Measurements from ENCODE around the gene AQP7. TPM values are rescaled to one million over a fixed set of nuclear protein-coding genes. Genes with fewer than 3 reads are reported as not detected.
"Not testable (repeated sequence)": the region's sequence is repeated elsewhere in the genome, so short reads cannot be mapped to it uniquely, and the experiment has no call there.

Gene AQP7
- total RNA-seq, 1 experiment from 2014 or later = not detected

DNA sequence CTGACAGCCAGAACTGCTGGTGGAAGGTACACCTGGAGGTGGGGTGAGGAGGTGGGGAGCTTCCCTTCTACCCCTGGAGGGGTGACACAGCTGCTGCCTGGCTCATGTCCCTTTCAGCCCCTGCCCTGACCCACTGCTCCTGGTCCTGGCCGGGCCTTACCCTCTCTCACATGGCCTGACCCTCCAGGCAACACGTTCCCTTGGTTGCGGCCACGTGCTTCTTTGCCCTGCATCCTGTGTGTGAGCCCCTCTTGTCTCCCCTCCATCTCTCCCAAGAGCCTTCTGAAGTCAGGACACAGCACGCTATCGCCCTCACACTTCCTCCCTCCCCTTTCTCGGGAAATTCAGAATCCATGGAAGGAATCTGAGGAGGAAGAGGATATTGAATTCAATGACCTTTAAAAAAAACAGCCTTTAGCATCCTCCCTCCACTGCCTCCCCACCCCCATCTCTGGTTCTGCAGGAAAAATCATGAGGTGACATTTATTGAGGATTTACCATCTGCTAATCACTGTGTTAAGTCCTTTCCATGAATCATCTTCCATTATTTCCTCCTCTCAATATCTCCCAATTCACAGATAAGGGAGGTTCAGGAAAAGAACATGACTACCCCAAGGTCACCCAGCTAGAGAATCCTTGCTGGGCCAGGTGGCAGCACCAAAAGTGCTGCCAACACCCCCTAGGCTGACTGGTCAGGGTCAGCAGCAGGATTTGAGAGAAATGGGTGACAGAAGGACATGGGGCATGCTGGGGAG lies 36.7 kb upstream of the AQP7 start:
- Histone ChIP-seq H3K27me3 (ENCODE audit: control insufficient read depth, insufficient read depth, low read length) (no peaks in the 10 kb centered on the region), H3K36me3 (replicated peaks; ENCODE audit: control insufficient read depth, insufficient read depth, low read length) (no peaks in the 10 kb centered on the region), H3K4me3 (ENCODE audit: insufficient read depth, low read depth, low read length) (no peak overlapping the region)
- no peak for DNase-seq

DNA sequence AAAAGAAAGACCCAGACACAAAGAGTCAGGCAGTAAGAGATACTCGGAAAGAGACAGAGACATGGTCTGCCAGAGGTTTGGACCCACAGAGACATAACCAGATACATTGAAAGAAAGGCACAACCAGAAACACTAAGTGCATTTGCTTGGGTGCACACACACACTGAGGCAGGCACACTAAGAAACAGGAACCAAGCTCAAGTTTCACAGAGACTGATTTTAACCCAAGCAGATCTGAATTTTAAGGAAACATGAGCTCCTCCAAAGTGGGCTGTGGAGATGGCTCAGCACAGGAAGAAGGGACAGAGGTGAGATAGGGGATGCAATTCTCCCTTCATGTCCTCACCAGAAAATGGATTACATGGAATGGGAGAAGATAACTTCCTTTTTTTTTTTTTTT lies 35.5 kb upstream of the AQP7 start:
- H3K27me3 ChIP-seq (ENCODE audit: control insufficient read depth, insufficient read depth, low read length) = no peaks in the 10 kb centered on the region
- no peaks in the 10 kb centered on the region for H3K36me3 ChIP-seq (replicated peaks; ENCODE audit: control insufficient read depth, insufficient read depth, low read length)
- DNase-seq = no peak
- H3K4me3 ChIP-seq (ENCODE audit: insufficient read depth, low read depth, low read length) = no peak overlapping the region

DNA sequence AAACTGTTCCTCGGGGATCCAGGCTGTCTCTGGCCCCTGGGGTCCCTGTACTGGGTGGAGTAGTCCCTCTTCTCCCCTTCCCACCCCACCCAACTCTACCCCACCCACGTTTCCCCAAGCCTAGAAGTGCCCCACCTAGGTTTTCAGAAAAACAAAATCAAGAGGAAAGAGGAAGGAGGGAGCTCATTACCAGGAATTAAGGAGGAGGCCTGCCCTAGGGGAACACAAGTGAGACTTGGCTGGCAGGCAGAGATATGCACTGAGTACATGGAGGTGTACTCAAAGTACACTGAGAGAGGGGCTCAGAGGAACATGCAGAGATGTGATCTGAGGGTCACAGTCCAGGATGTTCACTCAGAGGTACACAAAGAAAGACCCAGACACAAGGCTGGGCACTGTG lies 34.8 kb upstream of the AQP7 start:
- Histone ChIP-seq H3K27me3 (ENCODE audit: control insufficient read depth, insufficient read depth, low read length) (no peaks in the 10 kb centered on the region), H3K36me3 (replicated peaks; ENCODE audit: control insufficient read depth, insufficient read depth, low read length) (no peaks in the 10 kb centered on the region), H3K4me3 (ENCODE audit: insufficient read depth, low read depth, low read length) (no peak overlapping the region)
- DNase-seq = no peak

DNA sequence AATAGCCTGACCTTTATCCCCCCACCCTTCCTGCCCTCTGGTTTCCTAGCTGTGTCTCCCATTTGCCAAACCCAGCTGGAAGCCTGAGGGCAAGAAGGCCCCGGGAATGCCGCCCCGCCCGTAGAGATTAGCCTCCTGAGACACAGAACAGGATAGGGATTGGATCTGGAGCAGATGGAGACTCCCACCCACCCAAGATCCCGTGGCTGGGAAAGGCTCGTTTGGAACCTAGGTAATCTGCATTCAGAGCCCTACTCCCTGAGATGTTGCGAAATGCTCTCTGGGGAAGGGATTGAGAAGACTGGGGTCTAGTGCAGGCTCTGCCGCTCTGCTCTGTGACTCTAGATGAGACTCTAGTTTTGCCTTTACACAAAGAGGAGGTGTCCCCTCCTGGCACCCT lies 34.1 kb upstream of the AQP7 start:
- no peaks in the 10 kb centered on the region for H3K27me3 ChIP-seq (ENCODE audit: control insufficient read depth, insufficient read depth, low read length)
- no peaks in the 10 kb centered on the region for H3K36me3 ChIP-seq (replicated peaks; ENCODE audit: control insufficient read depth, insufficient read depth, low read length)
- H3K4me3 ChIP-seq (ENCODE audit: insufficient read depth, low read depth, low read length) = no peak overlapping the region
- no peak for DNase-seq

DNA sequence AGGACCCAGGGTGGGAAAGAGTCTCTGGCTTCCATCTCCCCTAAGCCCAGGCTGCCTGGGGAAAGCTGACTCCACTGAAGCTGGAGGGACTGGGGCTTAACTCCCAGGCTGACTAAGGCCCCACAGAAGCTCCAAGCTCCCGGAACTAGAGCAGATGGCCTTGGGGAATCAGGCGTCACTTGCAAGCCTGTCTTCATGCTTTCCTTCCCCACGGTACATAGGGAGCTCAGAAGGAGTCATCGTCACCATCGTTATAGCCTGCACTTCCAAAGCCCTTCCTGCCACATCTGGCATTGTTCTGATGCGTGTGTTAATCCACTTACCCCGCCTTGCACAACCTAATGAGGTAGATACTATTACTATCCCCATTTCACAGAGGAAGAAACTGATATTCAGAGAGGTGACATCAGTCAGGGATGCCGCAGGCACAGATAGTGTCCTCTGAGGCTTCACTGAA lies 33.5 kb upstream of the AQP7 start:
- Histone ChIP-seq H3K27me3 (ENCODE audit: control insufficient read depth, insufficient read depth, low read length) (no peaks in the 10 kb centered on the region), H3K4me3 (ENCODE audit: insufficient read depth, low read depth, low read length) (no peak overlapping the region), H3K36me3 (replicated peaks; ENCODE audit: control insufficient read depth, insufficient read depth, low read length) (no peaks in the 10 kb centered on the region)
- no peak for DNase-seq

DNA sequence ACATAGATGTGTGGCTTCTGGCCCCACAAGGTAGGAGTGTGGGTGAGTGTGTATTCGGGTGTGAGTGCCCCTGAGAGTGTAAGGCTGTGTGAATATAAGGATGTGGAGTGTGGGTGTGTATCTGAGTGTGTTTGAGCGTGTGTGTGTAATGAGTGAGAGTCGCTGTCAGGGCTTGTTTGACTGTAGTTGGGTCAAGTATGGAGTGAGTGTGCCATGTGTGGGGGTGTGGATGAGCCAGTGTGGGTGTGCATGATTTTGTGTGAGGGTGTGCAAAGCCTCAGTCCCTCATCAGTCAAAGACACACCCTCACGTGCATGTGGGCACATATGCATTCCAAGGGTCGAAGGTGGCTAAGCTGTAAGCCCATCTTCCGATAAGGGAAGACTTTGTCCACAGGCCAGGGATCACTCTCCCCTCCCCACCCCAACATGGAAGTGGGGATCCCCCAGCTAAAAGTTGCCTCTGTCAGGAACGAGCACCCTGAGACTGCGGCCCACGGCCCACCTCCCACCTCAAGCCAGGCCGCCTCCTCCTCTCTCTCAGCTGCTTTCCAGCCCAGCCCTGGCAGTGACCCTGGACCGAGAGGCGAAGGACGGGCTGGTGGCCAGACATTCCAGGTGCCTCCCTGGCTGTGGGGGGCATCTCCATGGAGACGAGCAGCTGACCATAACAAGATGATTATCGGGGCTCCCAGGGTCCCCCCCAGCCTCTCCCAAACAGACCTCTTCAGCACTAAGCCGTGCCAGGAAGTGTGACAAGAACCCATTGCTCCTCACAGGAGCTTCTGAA lies 32.1 kb upstream of the AQP7 start:
- Histone ChIP-seq H3K36me3 (replicated peaks; ENCODE audit: control insufficient read depth, insufficient read depth, low read length) (no peaks in the 10 kb centered on the region), H3K4me3 (ENCODE audit: insufficient read depth, low read depth, low read length) (no peak overlapping the region), H3K27me3 (ENCODE audit: control insufficient read depth, insufficient read depth, low read length) (no peaks in the 10 kb centered on the region)
- DNase-seq = no peak

DNA sequence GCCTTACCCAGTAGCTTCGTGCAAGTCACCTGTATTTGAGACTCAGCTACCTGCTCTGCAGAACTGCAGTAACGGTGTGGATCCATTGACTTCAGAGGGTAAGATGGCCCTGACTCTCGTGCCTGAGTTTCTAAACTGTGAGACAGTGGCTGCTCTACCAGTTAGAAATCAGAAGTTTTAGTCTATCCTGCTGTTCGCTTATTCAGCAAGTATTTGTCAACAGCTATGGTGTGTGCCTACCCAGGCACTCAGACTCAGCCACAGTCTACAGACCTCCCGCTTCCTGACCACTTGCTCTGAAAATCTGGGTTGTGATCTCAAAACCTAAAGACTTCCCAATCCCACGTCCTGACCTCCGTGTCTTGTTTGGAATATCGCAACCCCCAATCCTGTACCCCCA lies 31.5 kb upstream of the AQP7 start:
- H3K4me3 ChIP-seq (ENCODE audit: insufficient read depth, low read depth, low read length) = no peak overlapping the region
- DNase-seq = no peak
- no peaks in the 10 kb centered on the region for H3K27me3 ChIP-seq (ENCODE audit: control insufficient read depth, insufficient read depth, low read length)
- no peaks in the 10 kb centered on the region for H3K36me3 ChIP-seq (replicated peaks; ENCODE audit: control insufficient read depth, insufficient read depth, low read length)

DNA sequence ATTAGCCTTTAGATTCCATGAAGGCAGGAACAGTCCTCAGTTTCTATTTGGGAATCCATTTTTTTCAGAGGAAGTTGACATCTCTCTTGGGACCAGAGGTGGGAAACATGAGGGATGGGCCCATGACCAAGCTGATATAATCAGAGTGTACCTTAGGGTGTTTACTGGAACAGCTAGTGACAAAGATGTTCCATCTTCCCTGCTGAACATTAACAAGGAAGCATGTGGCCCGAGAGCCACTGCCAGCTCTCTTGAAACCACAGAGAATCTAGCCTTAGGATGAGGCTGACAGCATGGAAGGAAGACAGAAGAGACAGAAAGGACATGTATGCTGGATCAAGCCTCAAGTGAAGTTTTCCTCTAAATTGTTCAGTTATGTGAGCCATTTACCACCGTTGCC lies 29.1 kb upstream of the AQP7 start:
- H3K4me3 ChIP-seq (ENCODE audit: insufficient read depth, low read depth, low read length) = no peak overlapping the region
- no peaks in the 10 kb centered on the region for H3K36me3 ChIP-seq (replicated peaks; ENCODE audit: control insufficient read depth, insufficient read depth, low read length)
- H3K27me3 ChIP-seq (ENCODE audit: control insufficient read depth, insufficient read depth, low read length) = no peaks in the 10 kb centered on the region
- DNase-seq = no peak

DNA sequence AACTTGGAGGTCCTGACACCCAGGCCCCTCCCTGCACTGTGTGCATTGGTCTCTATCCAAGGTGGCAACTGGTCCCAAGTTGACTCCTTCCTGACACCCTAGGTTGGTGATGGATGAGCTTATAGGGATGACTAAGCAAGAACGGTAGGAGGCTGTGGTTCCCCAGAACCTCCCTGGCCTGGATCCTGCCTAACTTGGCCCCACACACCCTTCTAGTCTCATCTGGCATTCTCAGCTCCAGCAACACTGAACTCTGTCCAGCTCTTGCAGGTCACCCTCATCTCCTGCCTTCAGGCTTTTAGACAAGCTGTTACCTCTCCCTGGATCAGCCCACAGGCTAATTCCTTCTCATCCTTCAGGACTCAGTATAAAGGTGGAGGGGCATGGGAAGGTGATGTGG lies 28.6 kb upstream of the AQP7 start:
- Histone ChIP-seq H3K4me3 (ENCODE audit: insufficient read depth, low read depth, low read length) (no peak overlapping the region), H3K36me3 (replicated peaks; ENCODE audit: control insufficient read depth, insufficient read depth, low read length) (no peaks in the 10 kb centered on the region), H3K27me3 (ENCODE audit: control insufficient read depth, insufficient read depth, low read length) (no peaks in the 10 kb centered on the region)
- DNase-seq = no peak

DNA sequence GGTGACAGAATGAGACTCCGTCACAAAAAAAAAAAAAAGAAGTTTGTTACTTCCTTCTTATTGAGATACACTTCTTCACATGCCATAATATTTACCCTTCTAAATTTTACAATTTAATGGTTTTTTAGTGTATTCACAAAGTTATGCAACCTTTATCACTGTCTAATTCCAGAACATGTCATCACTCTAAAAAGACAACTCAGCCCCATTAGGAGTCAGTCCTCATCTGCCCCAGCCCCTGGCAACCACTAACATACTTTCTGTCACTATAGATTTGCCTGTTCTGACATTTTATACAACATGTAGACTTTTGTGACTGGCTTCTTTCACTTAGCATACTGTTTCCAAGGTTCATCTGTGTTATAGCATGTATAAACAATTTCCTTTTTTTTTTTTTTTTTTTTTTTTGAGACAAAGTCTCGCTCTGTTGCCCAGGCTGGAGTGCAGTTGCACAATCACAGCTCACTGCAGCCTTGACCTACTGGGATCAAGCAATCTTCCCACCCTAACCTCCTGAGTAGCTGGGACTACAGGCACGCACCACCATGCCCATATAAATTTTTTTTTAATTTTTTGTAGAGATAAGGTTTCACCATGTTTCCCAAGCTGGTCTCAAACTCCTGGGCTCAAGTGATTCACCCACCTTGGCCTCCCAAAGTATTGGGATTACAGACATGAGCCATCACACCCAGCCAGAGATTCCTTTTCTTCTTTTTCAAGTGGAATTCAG lies 27.1 kb upstream of the AQP7 start:
- Histone ChIP-seq H3K4me3 (ENCODE audit: insufficient read depth, low read depth, low read length) (no peak overlapping the region), H3K36me3 (replicated peaks; ENCODE audit: control insufficient read depth, insufficient read depth, low read length) (no peaks in the 10 kb centered on the region), H3K27me3 (ENCODE audit: control insufficient read depth, insufficient read depth, low read length) (no peaks in the 10 kb centered on the region)
- no peak for DNase-seq

DNA sequence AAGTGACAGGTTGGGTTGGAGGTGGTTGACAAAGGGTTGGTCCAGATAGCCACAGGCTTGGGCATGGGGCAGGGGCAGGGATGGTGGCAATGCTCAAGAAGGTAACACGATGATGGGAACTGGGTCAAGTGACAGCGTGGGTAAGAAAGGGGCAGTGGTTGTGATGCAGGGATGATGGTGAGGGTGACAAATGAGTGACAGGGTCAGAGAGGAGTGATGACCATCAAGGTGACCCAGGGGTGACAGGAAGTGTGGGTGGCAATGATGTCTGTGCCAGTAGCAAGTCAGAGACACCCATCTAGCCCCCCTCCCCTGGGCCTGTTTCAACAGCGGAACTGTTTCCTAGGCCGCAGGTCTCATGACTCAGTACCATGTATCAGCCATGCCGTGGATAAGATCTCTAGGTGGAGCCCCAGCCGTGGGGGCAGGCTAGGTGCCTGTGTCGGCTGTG lies 24.5 kb upstream of the AQP7 start:
- Histone ChIP-seq H3K36me3 (replicated peaks; ENCODE audit: control insufficient read depth, insufficient read depth, low read length) (no peaks in the 10 kb centered on the region), H3K27me3 (ENCODE audit: control insufficient read depth, insufficient read depth, low read length) (no peaks in the 10 kb centered on the region), H3K4me3 (ENCODE audit: insufficient read depth, low read depth, low read length) (no peak overlapping the region)
- no peak for DNase-seq

DNA sequence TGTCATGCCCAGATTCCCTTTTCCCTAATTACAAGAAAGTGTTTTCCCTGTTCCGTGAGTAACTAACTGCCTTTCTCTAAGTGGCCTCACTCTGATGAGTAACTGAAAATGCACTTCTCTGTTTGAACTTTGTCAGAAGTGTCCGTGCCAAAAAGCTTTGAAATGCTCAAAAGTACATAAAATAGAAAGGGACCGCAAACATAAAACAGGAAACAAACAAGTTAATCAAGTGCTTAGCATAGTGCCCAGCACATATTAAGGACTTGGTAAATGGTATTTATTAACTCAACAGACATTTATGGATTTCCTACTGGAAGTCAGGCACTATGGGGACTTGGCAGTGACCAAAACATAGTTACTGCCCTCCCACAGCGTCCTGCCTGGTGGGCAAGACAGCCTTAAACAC lies 22.8 kb upstream of the AQP7 start:
- Histone ChIP-seq H3K4me3 (ENCODE audit: insufficient read depth, low read depth, low read length) (no peak overlapping the region), H3K36me3 (replicated peaks; ENCODE audit: control insufficient read depth, insufficient read depth, low read length) (no peaks in the 10 kb centered on the region), H3K27me3 (ENCODE audit: control insufficient read depth, insufficient read depth, low read length) (no peaks in the 10 kb centered on the region)
- DNase-seq = no peak

DNA sequence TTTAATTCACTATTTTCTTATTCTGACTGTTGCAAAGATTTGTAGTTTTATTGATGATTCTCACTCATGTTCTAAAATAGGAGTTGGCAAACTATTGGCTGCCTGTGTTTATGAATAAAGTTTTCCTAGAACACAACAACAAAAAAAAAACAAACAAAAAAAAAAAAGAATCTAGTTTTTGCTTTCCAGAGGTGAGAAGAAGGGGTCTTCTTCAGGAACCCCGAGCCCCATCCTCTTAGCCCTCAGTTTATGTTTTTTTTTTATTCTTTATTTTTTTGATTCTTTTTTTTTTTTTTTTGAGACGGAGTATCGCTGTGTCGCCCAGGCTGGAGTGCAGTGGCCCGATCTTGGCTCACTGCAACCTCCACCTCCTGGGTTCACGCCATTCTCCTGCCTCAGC lies 22.1 kb upstream of the AQP7 start:
- not testable (repeated sequence) for H3K36me3 ChIP-seq (replicated peaks; ENCODE audit: control insufficient read depth, insufficient read depth, low read length); H3K27me3 ChIP-seq (ENCODE audit: control insufficient read depth, insufficient read depth, low read length); DNase-seq; H3K4me3 ChIP-seq (ENCODE audit: insufficient read depth, low read depth, low read length)

DNA sequence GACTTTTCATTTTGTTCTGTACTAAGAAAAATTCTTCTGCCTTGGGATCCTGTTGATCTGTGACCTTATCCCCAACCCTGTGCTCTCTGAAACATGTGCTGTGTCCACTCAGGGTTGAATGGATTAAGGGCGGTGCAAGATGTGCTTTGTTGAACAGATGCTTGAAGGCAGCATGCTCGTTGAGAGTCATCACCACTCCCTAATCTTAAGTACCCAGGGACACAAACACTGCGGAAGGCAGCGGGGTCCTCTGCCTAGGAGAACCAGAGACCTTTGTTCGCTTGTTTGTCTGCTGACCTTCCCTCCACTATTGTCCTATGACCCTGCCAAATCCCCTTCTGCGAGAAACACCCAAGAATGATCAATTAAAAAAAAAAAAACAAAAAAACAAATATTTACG lies 21.7 kb upstream of the AQP7 start:
- not testable (repeated sequence) for H3K4me3 ChIP-seq (ENCODE audit: insufficient read depth, low read depth, low read length); H3K27me3 ChIP-seq (ENCODE audit: control insufficient read depth, insufficient read depth, low read length); H3K36me3 ChIP-seq (replicated peaks; ENCODE audit: control insufficient read depth, insufficient read depth, low read length); DNase-seq
